Nephron progenitor cell (in vitro differentiated cells): ENCODE results near the gene AIF1.
A peak's percentile ranks its signal among the peaks of the same experiment; 100 is the strongest.

Source experiments
- DNase-seq: peaks from one replicate; pipeline ENCODE4 v3.0.0; 2021
- H3K27ac Mint-ChIP-seq: 2 replicates; pipeline ENCODE4 v1.8.0; 2021; ENCODE audit warnings: mild to moderate bottlenecking, moderate library complexity, mixed read lengths
- H3K27me3 Mint-ChIP-seq: 2 replicates; pipeline ENCODE4 v1.8.0; 2021; ENCODE audit warnings: mild to moderate bottlenecking, low read depth, mixed read lengths; ENCODE audit not compliant: poor library complexity
- H3K36me3 Mint-ChIP-seq: 2 replicates; pipeline ENCODE4 v1.8.0; 2021; ENCODE audit warnings: low read depth, mixed read lengths
- H3K4me1 Mint-ChIP-seq: 2 replicates; pipeline ENCODE4 v1.8.0; 2021; ENCODE audit warnings: mixed read lengths
- H3K4me3 Mint-ChIP-seq: 2 replicates; pipeline ENCODE4 v1.8.0; 2021; ENCODE audit warnings: mild to moderate bottlenecking, moderate library complexity, mixed read lengths
- H3K9me3 Mint-ChIP-seq: 2 replicates; pipeline ENCODE4 v1.8.0; 2021; ENCODE audit warnings: mild to moderate bottlenecking, moderate library complexity, mixed read lengths
- TF ChIP-seq, protein P1 (sequence below): fragments of 200-600 bp; sonication (generic); IDR thresholded peaks from 2 replicates; pipeline ENCODE4 v1.5.0; 2021; ENCODE audit warnings: antibody characterized with exemption

AIF1 gene

DNA sequence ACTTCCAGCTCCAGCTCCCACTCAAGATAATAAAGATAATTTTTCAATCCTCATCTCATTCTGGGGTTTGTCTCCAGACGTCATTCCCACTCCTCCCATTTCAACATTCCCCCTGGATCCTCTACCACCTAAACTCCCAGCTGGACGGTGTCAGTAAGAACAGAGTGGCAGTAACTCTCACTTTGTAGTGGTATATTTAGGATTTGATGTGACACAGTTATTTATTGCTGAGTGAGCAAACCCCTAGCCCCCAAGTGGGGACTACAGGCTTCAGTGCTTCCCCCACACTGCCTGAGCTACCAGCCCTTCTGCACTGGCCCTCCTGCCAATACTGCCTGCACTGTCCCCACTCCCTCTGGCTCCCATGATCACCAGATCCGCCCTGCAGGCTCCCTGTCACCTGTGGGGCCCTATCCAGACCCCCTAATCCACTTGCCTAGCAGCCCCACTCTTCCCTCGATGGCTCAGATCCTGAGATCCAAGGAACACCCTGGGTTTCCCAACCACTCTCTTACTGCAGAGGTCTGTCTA lies 43.2 kb downstream of the AIF1 start:
- peaks cover 34% of the 10 kb centered on the region for H3K36me3 Mint-ChIP-seq
- DNase-seq: no peak
- H3K27ac Mint-ChIP-seq: peak overlapping the region; percentile 68
- peak overlapping the region; percentile 86 for H3K4me3 Mint-ChIP-seq
- H3K4me1 Mint-ChIP-seq: peaks cover 77% of the 10 kb centered on the region
- H3K9me3 Mint-ChIP-seq: no peaks in the 10 kb centered on the region
- TF ChIP-seq, protein P1, sequence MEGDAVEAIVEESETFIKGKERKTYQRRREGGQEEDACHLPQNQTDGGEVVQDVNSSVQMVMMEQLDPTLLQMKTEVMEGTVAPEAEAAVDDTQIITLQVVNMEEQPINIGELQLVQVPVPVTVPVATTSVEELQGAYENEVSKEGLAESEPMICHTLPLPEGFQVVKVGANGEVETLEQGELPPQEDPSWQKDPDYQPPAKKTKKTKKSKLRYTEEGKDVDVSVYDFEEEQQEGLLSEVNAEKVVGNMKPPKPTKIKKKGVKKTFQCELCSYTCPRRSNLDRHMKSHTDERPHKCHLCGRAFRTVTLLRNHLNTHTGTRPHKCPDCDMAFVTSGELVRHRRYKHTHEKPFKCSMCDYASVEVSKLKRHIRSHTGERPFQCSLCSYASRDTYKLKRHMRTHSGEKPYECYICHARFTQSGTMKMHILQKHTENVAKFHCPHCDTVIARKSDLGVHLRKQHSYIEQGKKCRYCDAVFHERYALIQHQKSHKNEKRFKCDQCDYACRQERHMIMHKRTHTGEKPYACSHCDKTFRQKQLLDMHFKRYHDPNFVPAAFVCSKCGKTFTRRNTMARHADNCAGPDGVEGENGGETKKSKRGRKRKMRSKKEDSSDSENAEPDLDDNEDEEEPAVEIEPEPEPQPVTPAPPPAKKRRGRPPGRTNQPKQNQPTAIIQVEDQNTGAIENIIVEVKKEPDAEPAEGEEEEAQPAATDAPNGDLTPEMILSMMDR: no peak
- H3K27me3 Mint-ChIP-seq: no peaks in the 10 kb centered on the region

- H3K9me3 Mint-ChIP-seq: no peaks in the 10 kb centered on the region
- H3K27ac Mint-ChIP-seq: peak overlapping the region; percentile 90
- H3K4me1 Mint-ChIP-seq: peaks cover 82% of the 10 kb centered on the region
- no peaks in the 10 kb centered on the region for H3K27me3 Mint-ChIP-seq
- TF ChIP-seq, protein P1: no peak
- peak overlapping the region; percentile 86 for H3K4me3 Mint-ChIP-seq
- no peak for DNase-seq
- peaks cover 39% of the 10 kb centered on the region for H3K36me3 Mint-ChIP-seq
Measured at GRCh38 chr6:31658983-31659648, 44.1 kb downstream of the AIF1 start.

DNA sequence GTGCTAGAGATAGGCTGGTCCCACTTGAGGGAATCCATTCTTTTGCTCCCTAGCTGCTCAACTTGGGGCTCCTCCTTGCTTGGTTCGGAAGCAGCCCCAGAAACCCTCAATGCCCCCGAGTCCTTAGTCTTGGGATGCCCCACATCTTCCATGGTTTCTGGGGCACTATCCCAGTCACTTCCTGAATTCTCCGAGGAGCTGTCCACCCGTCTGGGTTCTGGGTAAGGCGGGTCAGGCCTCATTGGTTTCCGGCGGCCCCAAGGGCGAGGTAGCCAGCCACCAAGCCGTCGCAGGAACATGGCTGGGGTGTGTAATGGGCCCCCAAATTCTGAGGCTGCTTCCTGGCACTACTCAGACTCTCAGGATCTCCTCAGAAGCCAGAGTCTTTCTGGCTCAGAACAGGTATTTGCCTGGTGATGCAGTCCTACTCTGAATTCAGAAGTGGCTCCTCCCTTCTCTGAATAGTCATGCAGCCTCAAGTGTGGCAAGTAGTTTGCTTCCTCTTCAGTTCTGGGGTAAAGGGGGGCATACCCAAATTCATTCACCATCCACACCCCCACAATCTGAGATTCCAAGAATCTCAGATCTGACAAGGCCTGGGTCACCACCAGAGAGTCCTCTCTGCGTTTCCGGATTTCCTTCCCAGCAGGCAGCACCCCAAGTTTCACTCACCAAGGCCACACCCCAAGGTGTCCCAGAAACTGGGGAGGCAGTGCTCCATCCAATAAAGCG lies 44.8 kb downstream of the AIF1 start:
- Mint-ChIP-seq H3K36me3 (peaks cover 41% of the 10 kb centered on the region), H3K4me3 (peak overlapping the region; percentile 86), H3K4me1 (peaks cover 89% of the 10 kb centered on the region), H3K27me3 (peaks cover 2% of the 10 kb centered on the region), H3K9me3 (no peaks in the 10 kb centered on the region), H3K27ac (peak overlapping the region; percentile 90)
- DNase-seq: no peak
- TF ChIP-seq, protein P1: no peak

GRCh38 chr6:31660381-31661261 lies 45.6 kb downstream of the AIF1 start, which contains the start of gene C6orf47:
TSS of gene C6orf47 (minus strand) at chr6:31660778. CDS start at chr6:31659947, 831 bp downstream.
- TF ChIP-seq, protein P1: no peak
- Mint-ChIP-seq H3K27ac (peak within 1 kb of the TSS; percentile 90), H3K4me3 (peak within 1 kb of the TSS; percentile 86), H3K4me1 (peaks cover 87% of the 10 kb centered on the region), H3K27me3 (peaks cover 4% of the 10 kb centered on the region), H3K9me3 (no peaks in the 10 kb centered on the region), H3K36me3 (peaks cover 38% of the 10 kb centered on the region)
- peak; percentile 87 for DNase-seq

- H3K4me3 Mint-ChIP-seq: peak overlapping the region; percentile 86
- peaks cover 86% of the 10 kb centered on the region for H3K4me1 Mint-ChIP-seq
- H3K9me3 Mint-ChIP-seq: no peaks in the 10 kb centered on the region
- H3K36me3 Mint-ChIP-seq: peaks cover 36% of the 10 kb centered on the region
- no peak for DNase-seq
- peak overlapping the region; percentile 86 for H3K27ac Mint-ChIP-seq
- TF ChIP-seq, protein P1: no peak
- H3K27me3 Mint-ChIP-seq: peaks cover 6% of the 10 kb centered on the region
Measured at GRCh38 chr6:31661262-31662123, 46.5 kb downstream of the AIF1 start.
